HepG2 (cell line): ENCODE results near the gene PRICKLE2. TPM values are rescaled to one million over a fixed set of nuclear protein-coding genes. Genes with fewer than 3 reads are reported as not detected.

Source experiments
- ATAC-seq: fragments of 200-7000 bp; cut with Tn5 transposase; 3 replicates; pipeline ENCODE4 v1.9.1; 2020; ENCODE audit warnings: mild to moderate bottlenecking, moderate library complexity
- BruUV-seq: library from RNA; stranded (reverse); fragments of 400-500 nt; replicated peaks from 2 replicates; lab custom pipeline; 2021; lab: Mats Ljungman, UMichigan
- CTCF ChIA-PET: fragments of 300-600 bp; formaldehyde crosslinking; extraction: SDS; loops from one replicate; lab custom pipeline; 2021; ENCODE audit warnings: low total read pairs, inconsistent platforms, low intra/inter-chr PET ratio; lab: Yijun Ruan, JAX
- POLR2A ChIA-PET: fragments of 350-600 bp; sonication (Branson Sonifier 250); formaldehyde crosslinking; loops from one replicate; lab custom pipeline; 2020; ENCODE audit warnings: antibody characterized with exemption, inconsistent platforms; lab: Yijun Ruan, JAX
- DNase-seq: peaks from one replicate; pipeline ENCODE4 v3.0.0-alpha.2; 2015; ENCODE audit warnings: low spot score
- FAIRE-seq: peaks from 3 replicates; lab custom pipeline; 2011; peaks lifted over from hg19 to GRCh38; lab: Jason Lieb, UNC
- H2AFZ ChIP-seq: one replicate; pipeline ENCODE4 v1.6.1; 2011; ENCODE audit warnings: low read length, inconsistent platforms
- H3K27ac ChIP-seq: fragments of 300-600 bp; 3 replicates; pipeline ENCODE4 v1.8.0; 2011; ENCODE audit warnings: mixed run types, mild to moderate bottlenecking, mixed read lengths, low read length, inconsistent platforms; ENCODE audit not compliant: insufficient read depth; ENCODE audit errors: extremely low read length
- H3K27me3 ChIP-seq, 2 experiments: fragments of 200-600 bp in 1 of 2; 2 replicates in 1 of 2; 3 replicates in 1 of 2; pipeline versions ENCODE4 v1.6.0 to v1.8.0; 2011; ENCODE audit warnings: low read length in 2 of 2, mild to moderate bottlenecking in 2 of 2, moderate library complexity in 2 of 2, inconsistent platforms in 1 of 2; ENCODE audit not compliant: insufficient read depth in 2 of 2, control insufficient read depth in 1 of 2
- H3K36me3 ChIP-seq, 2 experiments: fragments of 200-600 bp in 1 of 2; replicated peaks in 1 of 2; 2 replicates in 1 of 2; 3 replicates in 1 of 2; pipeline versions ENCODE4 v1.5.1 to v1.8.0; 2011; ENCODE audit warnings: low read length in 2 of 2, inconsistent platforms in 1 of 2; ENCODE audit not compliant: insufficient read depth in 2 of 2, control insufficient read depth in 1 of 2
- H3K4me1 ChIP-seq: 2 replicates; pipeline ENCODE4 v1.5.1; 2012; ENCODE audit warnings: low read length, inconsistent platforms; ENCODE audit not compliant: insufficient read depth
- H3K4me2 ChIP-seq: 2 replicates; pipeline ENCODE4 v1.6.0; 2011; ENCODE audit warnings: low read depth, low read length, inconsistent platforms
- H3K4me3 ChIP-seq, 3 experiments: fragments of 200-600 bp in 1 of 3; sonication (generic), shearing (Covaris generic) in 1 of 3; replicated peaks in 1 of 3; 2 replicates each; pipeline ENCODE4 v1.5.1; 2011 to 2016; ENCODE audit warnings: low read length in 3 of 3, inconsistent platforms in 2 of 3, low read depth in 2 of 3, mild to moderate bottlenecking in 2 of 3, control low read depth in 1 of 3, mixed read lengths in 1 of 3; ENCODE audit not compliant: insufficient read depth in 1 of 3
- H3K79me2 ChIP-seq: one replicate; pipeline ENCODE4 v1.6.1; 2011; ENCODE audit warnings: low read length, inconsistent platforms; ENCODE audit not compliant: insufficient read depth
- H3K9ac ChIP-seq: 2 replicates; pipeline ENCODE4 v1.6.0; 2011; ENCODE audit warnings: mild to moderate bottlenecking, low read depth, low read length, inconsistent platforms; ENCODE audit not compliant: insufficient read depth
- H3K9me3 ChIP-seq: 2 replicates; pipeline ENCODE4 v1.5.1; 2012; ENCODE audit warnings: mild to moderate bottlenecking, low read length
- H4K20me1 ChIP-seq: 2 replicates; pipeline ENCODE4 v1.6.0; 2011; ENCODE audit warnings: inconsistent platforms, mild to moderate bottlenecking, low read length, moderate library complexity; ENCODE audit not compliant: insufficient read depth
- ARID2 ChIP-seq: sonication (generic); formaldehyde crosslinking; IDR thresholded peaks from 2 replicates; pipeline ENCODE4 v1.8.1; 2022; ENCODE audit warnings: mild to moderate bottlenecking, missing genetic modification reagents, borderline replicate concordance
- FOXA1 ChIP-seq, 2 experiments: fragments of 450-650 bp in 1 of 2; sonication (generic) in 1 of 2; formaldehyde crosslinking in 1 of 2; IDR thresholded peaks; 2 replicates each; pipeline versions ENCODE4 v1.4.0 to v1.6.1; 2016 to 2020; ENCODE audit warnings: missing genetic modification reagents in 1 of 2
- GPN1 ChIP-seq: sonication (generic); formaldehyde crosslinking; IDR thresholded peaks from 2 replicates; pipeline ENCODE4 v1.5.1; 2020; ENCODE audit warnings: missing genetic modification reagents, borderline replicate concordance
- NCOA5 ChIP-seq: sonication (generic); formaldehyde crosslinking; IDR thresholded peaks from 2 replicates; pipeline ENCODE4 v1.4.0; 2020; ENCODE audit warnings: missing genetic modification reagents
- NR3C1 ChIP-seq: sonication (generic); formaldehyde crosslinking; IDR thresholded peaks from 2 replicates; pipeline ENCODE4 v1.4.0; 2020; ENCODE audit warnings: missing genetic modification reagents
- POGK ChIP-seq: sonication (generic); formaldehyde crosslinking; conservative IDR thresholded peaks from 2 replicates; pipeline ENCODE4 v1.8.0; 2022; ENCODE audit warnings: mild to moderate bottlenecking, moderate library complexity, missing genetic modification reagents
- RFXAP ChIP-seq: sonication (generic); formaldehyde crosslinking; IDR thresholded peaks from 2 replicates; pipeline ENCODE4 v1.4.0; 2020; ENCODE audit warnings: missing genetic modification reagents, borderline replicate concordance
- RXRA ChIP-seq: sonication (generic); formaldehyde crosslinking; IDR thresholded peaks from 2 replicates; pipeline ENCODE4 v1.5.1; 2020; ENCODE audit warnings: missing genetic modification reagents
- TCF7L2 ChIP-seq: IDR thresholded peaks from 2 replicates; pipeline ENCODE4 v1.6.1; 2011; ENCODE audit warnings: mild to moderate bottlenecking, low read depth, low read length, moderate library complexity
- ZNF12 ChIP-seq: sonication (generic); formaldehyde crosslinking; IDR thresholded peaks from 2 replicates; pipeline ENCODE4 v1.5.0; 2020; ENCODE audit warnings: missing genetic modification reagents
- ZNF263 ChIP-seq: sonication (generic); formaldehyde crosslinking; IDR thresholded peaks from 2 replicates; pipeline ENCODE4 v1.4.0; 2020; ENCODE audit warnings: missing genetic modification reagents
- ZNF430 ChIP-seq: sonication (generic); formaldehyde crosslinking; IDR thresholded peaks from 2 replicates; pipeline ENCODE4 v1.9.0; 2021; ENCODE audit warnings: mild to moderate bottlenecking, missing genetic modification reagents
- ZNF564 ChIP-seq: sonication (generic); formaldehyde crosslinking; IDR thresholded peaks from 2 replicates; pipeline ENCODE4 v1.8.1; 2023; ENCODE audit warnings: mild to moderate bottlenecking, missing genetic modification reagents
- ZSCAN9 ChIP-seq: IDR thresholded peaks from 2 replicates; pipeline ENCODE4 v1.6.1; 2016; ENCODE audit warnings: borderline replicate concordance
- WGBS: methylation state at CpG from one replicate; pipeline ENCODE4 v1.1.6; 2017; ENCODE audit warnings: low lambda C conversion rate; 5-methylcytosine and 5-hydroxymethylcytosine counted together
- in situ Hi-C: cut with HindIII; loops from 2 replicates; pipeline ENCODE4 v1.10.0; 2017; ENCODE audit warnings: low pct_unique_long_range_greater_than_20kb; ENCODE audit not compliant: extremely low pct_ligation_motif_present
- intact Hi-C: fragments of 100-400 bp; cut with micrococcal nuclease; formaldehyde crosslinking; loops from one replicate; pipeline ENCODE4 v1.10.0; 2022; ENCODE audit not compliant: unreplicated experiment
- polyA plus RNA-seq, 8 experiments: library from polyadenylated mRNA; depleted of rRNA in 3 of 8; stranded (reverse) in 7 of 8; unstranded in 1 of 8; fragments of >200 nt; fragmentation: Illumina TruSeq in 4 of 8; extraction: Trizol in 4 of 8; gene quantifications; 2 replicates each; pipeline versions ENCODE4 v1.2.1 to v1.2.3, GENCODE V29; 2011 to 2016; ENCODE audit warnings: low read depth in 4 of 8, missing spikeins in 1 of 8, mixed read lengths in 1 of 8; ENCODE audit not compliant: insufficient read depth in 1 of 8
- total RNA-seq, 5 experiments: library from RNA; depleted of rRNA; stranded (reverse); fragments of >200 nt; fragmentation: Illumina TruSeq; extraction: Trizol; gene quantifications; 2 replicates each; pipeline ENCODE4 v1.2.3, GENCODE V29; 2016; ENCODE audit warnings: low read depth in 1 of 5
- TF ChIP-seq, protein P1 (sequence below): sonication (generic); IDR thresholded peaks from 2 replicates; pipeline ENCODE4 v1.6.1; 2016; ENCODE audit warnings: low read depth, borderline replicate concordance
- TF ChIP-seq, protein P2 (sequence below): sonication (generic); formaldehyde crosslinking; IDR thresholded peaks from 2 replicates; pipeline ENCODE4 v1.4.0; 2020; ENCODE audit warnings: missing genetic modification reagents, borderline replicate concordance

PRICKLE2 gene
- total and polyA plus RNA-seq, 2 of the 13 experiments (the other 11 are each of a cell fraction or from before 2014, with no cell fraction given), result 0.01 to 0.07 TPM

DNA sequence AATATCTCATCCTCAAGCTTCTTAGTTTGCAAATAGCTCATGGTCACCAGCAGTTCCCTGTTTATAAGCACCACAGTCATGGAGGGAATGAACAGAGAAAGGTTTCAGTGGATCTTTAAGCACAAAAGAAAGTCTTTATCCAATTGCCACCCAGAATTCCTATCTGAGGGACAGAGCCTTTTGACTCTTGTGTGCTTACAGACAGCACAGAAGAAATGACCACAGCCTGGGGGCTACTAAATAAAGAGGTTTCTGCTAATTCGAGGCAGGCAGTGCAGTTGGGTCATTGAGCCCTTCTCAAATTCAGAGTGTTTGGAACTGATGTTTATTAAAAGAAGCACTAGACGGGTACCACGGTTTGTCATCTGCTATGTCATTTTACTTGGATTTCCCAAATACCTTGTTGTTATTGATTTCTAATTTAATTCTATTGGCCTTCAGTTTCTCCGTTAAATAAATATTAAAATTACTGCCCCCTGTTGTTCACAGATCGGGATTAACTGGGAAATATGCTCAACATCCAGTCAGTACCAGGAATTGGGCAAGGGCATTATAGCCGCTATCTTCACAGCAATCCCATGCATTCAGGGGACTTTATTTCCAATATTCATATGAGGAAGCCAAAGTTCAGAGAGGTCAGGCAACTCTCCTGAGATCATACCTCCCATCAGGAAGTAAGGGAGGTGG, 3.6 kb downstream of the PRICKLE2 start:
- in situ Hi-C loops (no loop called here), intact Hi-C loops (no loop called here)
- Histone ChIP-seq H3K9me3 (no peaks in the 10 kb centered on the region), H3K4me2 (no peak overlapping the region), H3K4me3 (no peak overlapping the region), H4K20me1 (no peaks in the 10 kb centered on the region), H3K79me2 (no peaks in the 10 kb centered on the region), H3K27ac (no peak overlapping the region), H3K4me1 (no peaks in the 10 kb centered on the region), H3K36me3 (no peaks in the 10 kb centered on the region), H3K9ac (no peak overlapping the region), H2AFZ (no peak overlapping the region), H3K27me3 (no peaks in the 10 kb centered on the region)
- no peak for DNase-seq
- CTCF ChIA-PET, result no interaction called here
- FAIRE-seq, result no peak
- TF ChIP-seq RFXAP (no peak), POGK (CRISPR knock-in tag) (no peak), GPN1 (CRISPR knock-in tag) (no peak), FOXA1 (IDR thresholded peaks at IDR 0.05) (no peak), FOXA1 (CRISPR knock-in tag; IDR thresholded peaks at IDR 0.05) (no peak), ARID2 (CRISPR knock-in tag) (no peak), ZNF12 (CRISPR knock-in tag) (no peak), NR3C1 (CRISPR knock-in tag) (no peak), ZNF263 (CRISPR knock-in tag) (no peak), TCF7L2 (no peak), ZNF430 (CRISPR knock-in tag) (no peak), RXRA (CRISPR knock-in tag) (no peak), ZNF564 (CRISPR knock-in tag) (no peak), ZSCAN9 (CRISPR knock-in tag) (no peak), NCOA5 (CRISPR knock-in tag) (no peak)
- TF ChIP-seq, protein P1, sequence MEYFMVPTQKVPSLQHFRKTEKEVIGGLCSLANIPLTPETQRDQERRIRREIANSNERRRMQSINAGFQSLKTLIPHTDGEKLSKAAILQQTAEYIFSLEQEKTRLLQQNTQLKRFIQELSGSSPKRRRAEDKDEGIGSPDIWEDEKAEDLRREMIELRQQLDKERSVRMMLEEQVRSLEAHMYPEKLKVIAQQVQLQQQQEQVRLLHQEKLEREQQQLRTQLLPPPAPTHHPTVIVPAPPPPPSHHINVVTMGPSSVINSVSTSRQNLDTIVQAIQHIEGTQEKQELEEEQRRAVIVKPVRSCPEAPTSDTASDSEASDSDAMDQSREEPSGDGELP, result no peak
- TF ChIP-seq, protein P2, sequence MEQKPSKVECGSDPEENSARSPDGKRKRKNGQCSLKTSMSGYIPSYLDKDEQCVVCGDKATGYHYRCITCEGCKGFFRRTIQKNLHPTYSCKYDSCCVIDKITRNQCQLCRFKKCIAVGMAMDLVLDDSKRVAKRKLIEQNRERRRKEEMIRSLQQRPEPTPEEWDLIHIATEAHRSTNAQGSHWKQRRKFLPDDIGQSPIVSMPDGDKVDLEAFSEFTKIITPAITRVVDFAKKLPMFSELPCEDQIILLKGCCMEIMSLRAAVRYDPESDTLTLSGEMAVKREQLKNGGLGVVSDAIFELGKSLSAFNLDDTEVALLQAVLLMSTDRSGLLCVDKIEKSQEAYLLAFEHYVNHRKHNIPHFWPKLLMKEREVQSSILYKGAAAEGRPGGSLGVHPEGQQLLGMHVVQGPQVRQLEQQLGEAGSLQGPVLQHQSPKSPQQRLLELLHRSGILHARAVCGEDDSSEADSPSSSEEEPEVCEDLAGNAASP, result no peak
- BruUV-seq, result no TSS peak
- ATAC-seq, result no peak
- POLR2A ChIA-PET, result no interaction called here
- WGBS, result 80% methylated on average over 5 of the region's 6 CpGs
